SH-SY5Y (cell line): ENCODE data around the gene GAS7.

Experiments
- GATA2 ChIP-seq: IDR thresholded peaks from 2 replicates; pipeline ENCODE4 v1.6.1; 2011; ENCODE audit warnings: mild to moderate bottlenecking, low read depth, low read length
- GATA3 ChIP-seq: IDR thresholded peaks from 2 replicates; pipeline ENCODE4 v1.6.1; 2011; ENCODE audit warnings: low read depth, mild to moderate bottlenecking, low read length, moderate library complexity

GRCh38 chr17:10208604-10209193 is 10.3 kb upstream of the GAS7 start:
- no peak for TF ChIP-seq GATA3
- TF ChIP-seq GATA2 = no peak
